K562 (cell line): Measurements from ENCODE around the gene DPEP1.
"Not testable (repeated sequence)": the region's sequence is repeated elsewhere in the genome, so short reads cannot be mapped to it uniquely, and the experiment has no call there.

Source experiments
- BRD9 ChIP-seq: fragments of 450-650 bp; IDR thresholded peaks from 2 replicates; pipeline ENCODE4 v1.6.1; 2018; ENCODE audit warnings: low read depth; ENCODE audit not compliant: partially characterized antibody
- CTCF ChIP-seq, 3 experiments: IDR thresholded peaks in 2 of 3; conservative IDR thresholded peaks in 1 of 3; 2 replicates each; pipeline ENCODE4 v1.5.1; 2011 to 2012; ENCODE audit warnings: low read length in 3 of 3, mild to moderate bottlenecking in 3 of 3, control low read depth in 2 of 3, improper control_type of control experiment in 1 of 3, inconsistent platforms in 1 of 3, low read depth in 1 of 3, mixed read lengths in 1 of 3, moderate library complexity in 1 of 3; ENCODE audit not compliant: insufficient read depth in 2 of 3
- FOXP4 ChIP-seq: sonication (generic); formaldehyde crosslinking; IDR thresholded peaks from 2 replicates; pipeline ENCODE4 v1.8.0; 2022; ENCODE audit warnings: mild to moderate bottlenecking, missing genetic modification reagents, borderline replicate concordance
- NFATC3 ChIP-seq: fragments of 450-650 bp; IDR thresholded peaks from 2 replicates; pipeline ENCODE4 v1.6.1; 2017; ENCODE audit warnings: mild to moderate bottlenecking
- NR1H2 ChIP-seq: sonication (generic); formaldehyde crosslinking; IDR thresholded peaks from 2 replicates; pipeline ENCODE4 v1.4.0; 2020; ENCODE audit warnings: mild to moderate bottlenecking, missing genetic modification reagents
- POLR2A ChIP-seq: fragments of 450-650 bp; conservative IDR thresholded peaks from 2 replicates; pipeline ENCODE4 v1.6.1; 2016
- TF ChIP-seq, protein P1 (sequence below): fragments of 250-450 bp; sonication (Bioruptor Pico); IDR thresholded peaks from 2 replicates; pipeline ENCODE4 v1.4.0; 2020; ENCODE audit warnings: mild to moderate bottlenecking, moderate library complexity
- TF ChIP-seq, protein P2 (sequence below), 2 experiments: fragments of 450-650 bp in 1 of 2; sonication (generic) in 1 of 2; formaldehyde crosslinking in 1 of 2; IDR thresholded peaks; 2 replicates each; pipeline versions ENCODE4 v1.7.1 to v1.9.0; 2016 to 2022; ENCODE audit warnings: inconsistent platforms in 1 of 2, mild to moderate bottlenecking in 1 of 2, missing genetic modification reagents in 1 of 2

DNA sequence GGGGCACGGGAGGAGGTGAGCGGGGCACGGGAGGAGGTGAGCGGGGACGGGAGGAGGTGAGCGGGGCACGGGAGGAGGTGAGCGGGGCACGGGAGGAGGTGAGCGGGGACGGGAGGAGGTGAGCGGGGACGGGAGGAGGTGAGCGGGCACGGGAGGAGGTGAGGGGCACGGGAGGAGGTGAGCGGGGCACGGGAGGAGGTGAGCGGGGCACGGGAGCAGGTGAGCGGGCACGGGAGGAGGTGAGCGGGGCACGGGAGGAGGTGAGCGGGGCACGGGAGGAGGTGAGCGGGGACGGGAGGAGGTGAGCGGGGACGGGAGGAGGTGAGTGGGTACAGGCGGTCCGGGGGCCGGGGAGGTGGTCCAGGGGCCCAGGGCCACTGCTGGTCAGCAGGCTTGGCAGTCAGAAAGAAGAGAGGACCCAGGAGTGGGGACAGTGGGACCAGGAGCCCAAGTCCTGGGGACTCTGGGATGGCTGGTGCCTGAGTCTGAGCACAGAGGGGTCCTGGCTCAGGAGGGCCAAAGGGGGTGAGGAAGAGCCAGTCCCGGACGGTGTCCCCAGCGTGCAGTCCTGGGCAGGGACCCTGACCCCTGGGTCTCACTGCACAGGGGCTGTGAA, 42.4 kb upstream of the DPEP1 start:
- TF ChIP-seq, protein P1, sequence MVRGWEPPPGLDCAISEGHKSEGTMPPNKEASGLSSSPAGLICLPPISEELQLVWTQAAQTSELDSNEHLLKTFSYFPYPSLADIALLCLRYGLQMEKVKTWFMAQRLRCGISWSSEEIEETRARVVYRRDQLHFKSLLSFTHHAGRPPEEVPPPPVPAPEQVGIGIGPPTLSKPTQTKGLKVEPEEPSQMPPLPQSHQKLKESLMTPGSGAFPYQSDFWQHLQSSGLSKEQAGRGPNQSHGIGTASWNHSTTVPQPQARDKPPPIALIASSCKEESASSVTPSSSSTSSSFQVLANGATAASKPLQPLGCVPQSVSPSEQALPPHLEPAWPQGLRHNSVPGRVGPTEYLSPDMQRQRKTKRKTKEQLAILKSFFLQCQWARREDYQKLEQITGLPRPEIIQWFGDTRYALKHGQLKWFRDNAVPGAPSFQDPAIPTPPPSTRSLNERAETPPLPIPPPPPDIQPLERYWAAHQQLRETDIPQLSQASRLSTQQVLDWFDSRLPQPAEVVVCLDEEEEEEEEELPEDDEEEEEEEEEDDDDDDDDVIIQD = not testable (repeated sequence)
- not testable (repeated sequence) for TF ChIP-seq NR1H2 (CRISPR knock-in tag); BRD9; FOXP4; CTCF (IDR thresholded peaks at IDR 0.05 in 2 of 3, conservative IDR thresholded peaks at IDR 0.05 in 1 of 3; ENCODE audit: insufficient read depth in 2 of 3, low read depth in 1 of 3, low read length in 3 of 3); NFATC3; POLR2A
- TF ChIP-seq, protein P2, sequence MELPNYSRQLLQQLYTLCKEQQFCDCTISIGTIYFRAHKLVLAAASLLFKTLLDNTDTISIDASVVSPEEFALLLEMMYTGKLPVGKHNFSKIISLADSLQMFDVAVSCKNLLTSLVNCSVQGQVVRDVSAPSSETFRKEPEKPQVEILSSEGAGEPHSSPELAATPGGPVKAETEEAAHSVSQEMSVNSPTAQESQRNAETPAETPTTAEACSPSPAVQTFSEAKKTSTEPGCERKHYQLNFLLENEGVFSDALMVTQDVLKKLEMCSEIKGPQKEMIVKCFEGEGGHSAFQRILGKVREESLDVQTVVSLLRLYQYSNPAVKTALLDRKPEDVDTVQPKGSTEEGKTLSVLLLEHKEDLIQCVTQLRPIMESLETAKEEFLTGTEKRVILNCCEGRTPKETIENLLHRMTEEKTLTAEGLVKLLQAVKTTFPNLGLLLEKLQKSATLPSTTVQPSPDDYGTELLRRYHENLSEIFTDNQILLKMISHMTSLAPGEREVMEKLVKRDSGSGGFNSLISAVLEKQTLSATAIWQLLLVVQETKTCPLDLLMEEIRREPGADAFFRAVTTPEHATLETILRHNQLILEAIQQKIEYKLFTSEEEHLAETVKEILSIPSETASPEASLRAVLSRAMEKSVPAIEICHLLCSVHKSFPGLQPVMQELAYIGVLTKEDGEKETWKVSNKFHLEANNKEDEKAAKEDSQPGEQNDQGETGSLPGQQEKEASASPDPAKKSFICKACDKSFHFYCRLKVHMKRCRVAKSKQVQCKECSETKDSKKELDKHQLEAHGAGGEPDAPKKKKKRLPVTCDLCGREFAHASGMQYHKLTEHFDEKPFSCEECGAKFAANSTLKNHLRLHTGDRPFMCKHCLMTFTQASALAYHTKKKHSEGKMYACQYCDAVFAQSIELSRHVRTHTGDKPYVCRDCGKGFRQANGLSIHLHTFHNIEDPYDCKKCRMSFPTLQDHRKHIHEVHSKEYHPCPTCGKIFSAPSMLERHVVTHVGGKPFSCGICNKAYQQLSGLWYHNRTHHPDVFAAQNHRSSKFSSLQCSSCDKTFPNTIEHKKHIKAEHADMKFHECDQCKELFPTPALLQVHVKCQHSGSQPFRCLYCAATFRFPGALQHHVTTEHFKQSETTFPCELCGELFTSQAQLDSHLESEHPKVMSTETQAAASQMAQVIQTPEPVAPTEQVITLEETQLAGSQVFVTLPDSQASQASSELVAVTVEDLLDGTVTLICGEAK (IDR thresholded peaks at IDR 0.05) = not testable (repeated sequence)
- TF ChIP-seq, protein P2 (CRISPR knock-in tag; IDR thresholded peaks at IDR 0.05) = not testable (repeated sequence)
